HepG2 (cell line): ENCODE results near the gene CCL27. TPM values are rescaled to one million over a fixed set of nuclear protein-coding genes. Genes with fewer than 3 reads are reported as not detected.

ENCODE experiments used
- ATM ChIP-seq: fragments of 450-650 bp; IDR thresholded peaks from 2 replicates; pipeline ENCODE4 v1.7.1; 2017; ENCODE audit warnings: mild to moderate bottlenecking, borderline replicate concordance
- CEBPZ ChIP-seq: IDR thresholded peaks from 2 replicates; pipeline ENCODE4 v1.6.1; 2012; ENCODE audit warnings: low read length, improper control_type of control experiment
- CERS6 ChIP-seq: sonication (generic); formaldehyde crosslinking; IDR thresholded peaks from 2 replicates; pipeline ENCODE4 v1.5.0; 2020; ENCODE audit warnings: missing genetic modification reagents
- ESRRA ChIP-seq: sonication (generic); formaldehyde crosslinking; IDR thresholded peaks from 2 replicates; pipeline ENCODE4 v1.5.1; 2020; ENCODE audit warnings: mild to moderate bottlenecking, low read depth, missing genetic modification reagents
- FOXO4 ChIP-seq: sonication (generic); formaldehyde crosslinking; conservative IDR thresholded peaks from 2 replicates; pipeline ENCODE4 v1.8.1; 2023; ENCODE audit warnings: missing genetic modification reagents
- GLI4 ChIP-seq: sonication (generic); formaldehyde crosslinking; IDR thresholded peaks from 2 replicates; pipeline ENCODE4 v1.5.1; 2020; ENCODE audit warnings: missing genetic modification reagents, mild to moderate bottlenecking, moderate library complexity, borderline replicate concordance
- HNRNPK ChIP-seq: fragments of 200-400 bp; formaldehyde crosslinking; IDR thresholded peaks from 2 replicates; pipeline ENCODE4 v1.6.1; 2018; ENCODE audit warnings: low read length, low read depth, moderate library complexity, mild to moderate bottlenecking; ENCODE audit not compliant: poor library complexity, severe bottlenecking
- KDM6A ChIP-seq: IDR thresholded peaks from 2 replicates; pipeline ENCODE4 v1.6.1; 2016; ENCODE audit warnings: low read depth
- KLF13 ChIP-seq: sonication (generic); formaldehyde crosslinking; IDR thresholded peaks from 2 replicates; pipeline ENCODE4 v1.4.0; 2020; ENCODE audit warnings: mild to moderate bottlenecking, missing genetic modification reagents
- MTA3 ChIP-seq: sonication (generic); formaldehyde crosslinking; IDR thresholded peaks from 2 replicates; pipeline ENCODE4 v1.4.0; 2020; ENCODE audit warnings: missing genetic modification reagents
- MXI1 ChIP-seq: IDR thresholded peaks from 3 replicates; pipeline ENCODE4 v1.6.1; 2012; ENCODE audit warnings: low read depth, low read length, inconsistent platforms, borderline replicate concordance
- SIX4 ChIP-seq: sonication (generic); formaldehyde crosslinking; IDR thresholded peaks from 2 replicates; pipeline ENCODE4 v1.4.0; 2020; ENCODE audit warnings: missing genetic modification reagents
- SNAPC2 ChIP-seq: sonication (generic); formaldehyde crosslinking; IDR thresholded peaks from 2 replicates; pipeline ENCODE4 v1.8.1; 2022; ENCODE audit warnings: mild to moderate bottlenecking, missing genetic modification reagents
- TEF ChIP-seq: sonication (generic); formaldehyde crosslinking; IDR thresholded peaks from 2 replicates; pipeline ENCODE4 v1.5.0; 2020; ENCODE audit warnings: missing genetic modification reagents
- ZBTB39 ChIP-seq: sonication (generic); formaldehyde crosslinking; IDR thresholded peaks from 2 replicates; pipeline ENCODE4 v1.5.0; 2020; ENCODE audit warnings: missing genetic modification reagents
- ZNF253 ChIP-seq: sonication (generic); formaldehyde crosslinking; IDR thresholded peaks from 2 replicates; pipeline ENCODE4 v1.8.0; 2022; ENCODE audit warnings: mild to moderate bottlenecking, missing genetic modification reagents, borderline replicate concordance
- ZNF292 ChIP-seq: sonication (generic); formaldehyde crosslinking; IDR thresholded peaks from 2 replicates; pipeline ENCODE4 v1.8.1; 2022; ENCODE audit warnings: mild to moderate bottlenecking, low read depth, missing genetic modification reagents, borderline replicate concordance
- ZNF333 ChIP-seq: sonication (generic); formaldehyde crosslinking; IDR thresholded peaks from 2 replicates; pipeline ENCODE4 v1.4.0; 2020; ENCODE audit warnings: mild to moderate bottlenecking, missing genetic modification reagents, borderline replicate concordance
- ZNF768 ChIP-seq: sonication (generic); formaldehyde crosslinking; IDR thresholded peaks from 2 replicates; pipeline ENCODE4 v1.4.0; 2020; ENCODE audit warnings: missing genetic modification reagents
- ZNF780A ChIP-seq: sonication (generic); formaldehyde crosslinking; IDR thresholded peaks from 2 replicates; pipeline ENCODE4 v1.8.0; 2022; ENCODE audit warnings: mild to moderate bottlenecking, missing genetic modification reagents, moderate library complexity
- ZNF792 ChIP-seq: IDR thresholded peaks from 2 replicates; pipeline ENCODE4 v1.6.1; 2016
- polyA plus RNA-seq, 8 experiments: library from polyadenylated mRNA; depleted of rRNA in 3 of 8; stranded (reverse) in 7 of 8; unstranded in 1 of 8; fragments of >200 nt; fragmentation: Illumina TruSeq in 4 of 8; extraction: Trizol in 4 of 8; gene quantifications; 2 replicates each; pipeline versions ENCODE4 v1.2.1 to v1.2.3, GENCODE V29; 2011 to 2016; ENCODE audit warnings: low read depth in 4 of 8, missing spikeins in 1 of 8, mixed read lengths in 1 of 8; ENCODE audit not compliant: insufficient read depth in 1 of 8
- total RNA-seq, 5 experiments: library from RNA; depleted of rRNA; stranded (reverse); fragments of >200 nt; fragmentation: Illumina TruSeq; extraction: Trizol; gene quantifications; 2 replicates each; pipeline ENCODE4 v1.2.3, GENCODE V29; 2016; ENCODE audit warnings: low read depth in 1 of 5

CCL27 gene
- total and polyA plus RNA-seq, 2 of the 13 experiments (the other 11 are each of a cell fraction or from before 2014, with no cell fraction given), result not detected

- TF ChIP-seq SIX4 (CRISPR knock-in tag) (0 out of 2 replicates have a peak, but pooled peaks have one; percentile 34), MXI1 (peak; percentile 72; the same call in 1 of the 3 replicates), CERS6 (CRISPR knock-in tag) (no peak), ZNF780A (CRISPR knock-in tag) (no peak), MTA3 (CRISPR knock-in tag) (no peak), ZNF253 (CRISPR knock-in tag) (no peak), KLF13 (CRISPR knock-in tag) (no peak; the same call in 1 of the 2 replicates), SNAPC2 (no peak), HNRNPK (no peak), TEF (CRISPR knock-in tag) (no peak), KDM6A (CRISPR knock-in tag) (no peak), ZBTB39 (CRISPR knock-in tag) (no peak), ZNF292 (CRISPR knock-in tag) (no peak; the same call in 1 of the 2 replicates), FOXO4 (CRISPR knock-in tag) (no peak), ZNF768 (peak; percentile 59; the same call in 1 of the 2 replicates), ATM (no peak), ZNF792 (CRISPR knock-in tag) (peak; percentile 67), ESRRA (CRISPR knock-in tag) (0 out of 2 replicates have a peak, but pooled peaks have one; percentile 14), ZNF333 (CRISPR knock-in tag) (peak; percentile 88), GLI4 (CRISPR knock-in tag) (0 out of 2 replicates have a peak, but pooled peaks have one; percentile 25), CEBPZ (no peak)
These were observed 16.0 kb downstream of the CCL27 start, which contains the start of gene GALT (continued) for GRCh38 chr9:34646211-34647083.
